Head of caudate nucleus (tissue), 42 donors: ENCODE measurements around the gene SKI.
A peak's percentile ranks its signal among the peaks of the same experiment; 100 is the strongest.

ENCODE experiments used
- DNase-seq, 42 donors: peaks; one replicate each; pipeline versions ENCODE4 v3.0.0 to v3.0.0-alpha.2; 2020 to 2021; ENCODE audit warnings: mixed read lengths in 7 of 42
- intact Hi-C: fragments of 100-400 bp; cut with DNase I; formaldehyde crosslinking; loops from one replicate; pipeline ENCODE4 v1.15.0; 2022

SKI gene

GRCh38 chr1:2224170-2224584 lies 3.9 kb upstream of the SKI start:
- no peak for DNase-seq
- intact Hi-C loops, result no loop called here

GRCh38 chr1:2224631-2225428 lies 3.3 kb upstream of the SKI start:
- no peak for DNase-seq
- intact Hi-C loops, result no loop called here

DNA sequence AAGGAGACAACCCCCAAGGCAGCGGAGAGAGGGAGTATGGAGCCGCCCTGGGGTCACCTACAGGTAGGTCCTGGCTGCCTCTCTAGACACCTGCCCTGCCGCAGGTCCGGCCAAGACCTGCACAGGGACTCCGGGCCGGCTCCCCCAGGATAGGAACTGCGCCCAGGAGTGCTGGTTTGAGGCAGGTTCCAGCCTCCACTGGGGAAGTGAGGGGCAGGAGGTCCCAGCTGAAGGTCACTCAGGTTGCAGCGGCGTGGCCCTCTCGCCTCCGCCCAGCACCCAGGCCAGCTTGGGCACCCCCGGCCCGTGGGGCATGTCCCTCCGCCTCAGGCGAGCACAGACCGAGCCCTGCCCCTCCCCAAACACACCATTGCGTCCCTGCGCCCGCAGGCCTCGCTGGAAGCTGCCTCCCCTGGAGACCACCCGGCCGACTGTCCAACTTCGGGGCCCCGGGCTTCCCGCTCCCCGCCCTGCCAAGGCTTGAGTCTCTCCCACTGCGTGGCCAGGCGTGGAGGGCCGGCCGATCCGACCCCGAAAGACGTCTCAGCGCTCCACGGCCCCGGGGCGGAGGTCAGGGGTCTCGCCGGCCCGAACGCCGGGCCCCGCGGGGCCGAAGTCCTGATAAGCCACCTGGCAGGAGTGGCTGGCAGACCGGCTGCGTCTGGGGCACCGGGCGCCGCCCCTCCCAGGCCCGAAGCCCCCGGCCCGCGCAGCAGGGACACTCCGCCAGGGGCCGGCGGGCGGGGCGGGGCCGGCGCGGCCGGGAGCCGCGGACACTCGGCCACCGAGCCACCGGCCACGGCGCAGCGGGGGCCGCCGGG lies 1.4 kb upstream of the SKI start:
- no peak for DNase-seq
- intact Hi-C loops, result no loop called here

GRCh38 chr1:2227346-2228156 lies 568 bp upstream of the SKI start:
- intact Hi-C loops, result no loop called here
- peak; percentile 79 to 98 (median 94) for DNase-seq

DNA sequence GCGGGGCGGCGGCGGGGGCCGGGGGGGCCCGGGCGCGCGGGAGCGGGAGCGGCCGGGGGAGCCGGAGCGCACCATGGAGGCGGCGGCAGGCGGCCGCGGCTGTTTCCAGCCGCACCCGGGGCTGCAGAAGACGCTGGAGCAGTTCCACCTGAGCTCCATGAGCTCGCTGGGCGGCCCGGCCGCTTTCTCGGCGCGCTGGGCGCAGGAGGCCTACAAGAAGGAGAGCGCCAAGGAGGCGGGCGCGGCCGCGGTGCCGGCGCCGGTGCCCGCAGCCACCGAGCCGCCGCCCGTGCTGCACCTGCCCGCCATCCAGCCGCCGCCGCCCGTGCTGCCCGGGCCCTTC lies 546 bp downstream of the SKI start:
- peak in 5 of 42 donors; percentile 22 to 44 (median 35) for DNase-seq
- intact Hi-C loops, result no loop called here

- intact Hi-C loops, result no loop called here
- DNase-seq, result peak; percentile 70 to 94 (median 85)
Observed at GRCh38 chr1:2229037-2229864, 1.1 kb downstream of the SKI start.

DNA sequence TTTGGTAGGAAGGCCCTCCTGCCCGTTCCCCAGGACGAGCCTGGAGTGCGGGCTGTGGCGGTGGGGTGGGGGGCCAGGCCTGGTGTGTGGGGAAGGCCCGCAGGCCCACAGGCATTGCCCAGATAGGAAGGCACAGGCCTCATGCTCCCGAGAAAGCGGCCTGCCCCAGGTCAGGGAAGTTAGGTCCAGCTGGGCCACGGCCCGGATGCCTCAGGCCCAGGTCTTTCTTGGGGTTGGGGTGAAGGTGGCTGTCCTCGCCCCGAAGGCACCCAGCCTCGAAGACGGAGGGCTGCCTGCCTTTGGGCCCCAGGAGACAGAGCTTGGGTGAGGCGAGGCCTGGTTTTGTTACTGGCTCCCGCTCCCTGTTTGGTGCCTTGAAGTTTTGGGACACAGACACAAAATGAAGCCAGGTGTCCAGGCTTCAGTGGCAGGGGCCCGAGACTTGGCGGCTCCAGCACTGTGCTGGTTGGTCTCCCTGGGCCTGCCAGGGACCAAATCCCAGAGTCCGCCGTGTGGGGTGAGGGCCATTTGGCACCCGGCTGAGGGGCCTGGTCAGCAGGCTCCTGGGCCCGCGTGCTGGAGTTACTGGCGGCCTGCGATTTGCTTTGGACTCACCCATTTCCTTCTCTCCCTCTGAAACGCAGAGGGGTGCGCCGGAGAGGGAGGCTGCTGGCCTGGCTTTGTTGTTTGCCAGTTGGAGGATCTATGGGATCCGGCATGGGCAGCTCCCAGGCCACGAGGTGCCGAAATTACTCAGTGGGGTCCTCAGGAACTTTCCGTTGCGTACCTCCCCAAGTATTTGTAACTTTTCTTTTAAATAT lies 2.0 kb downstream of the SKI start:
- DNase-seq, result peak in 21 of 42 donors; percentile 29 to 80 (median 57)
- intact Hi-C loops, result loop anchor here (5.0 kb wide), 3 partner anchors 33 to 87 kb away; no protein-coding TSS in a partner anchor

DNA sequence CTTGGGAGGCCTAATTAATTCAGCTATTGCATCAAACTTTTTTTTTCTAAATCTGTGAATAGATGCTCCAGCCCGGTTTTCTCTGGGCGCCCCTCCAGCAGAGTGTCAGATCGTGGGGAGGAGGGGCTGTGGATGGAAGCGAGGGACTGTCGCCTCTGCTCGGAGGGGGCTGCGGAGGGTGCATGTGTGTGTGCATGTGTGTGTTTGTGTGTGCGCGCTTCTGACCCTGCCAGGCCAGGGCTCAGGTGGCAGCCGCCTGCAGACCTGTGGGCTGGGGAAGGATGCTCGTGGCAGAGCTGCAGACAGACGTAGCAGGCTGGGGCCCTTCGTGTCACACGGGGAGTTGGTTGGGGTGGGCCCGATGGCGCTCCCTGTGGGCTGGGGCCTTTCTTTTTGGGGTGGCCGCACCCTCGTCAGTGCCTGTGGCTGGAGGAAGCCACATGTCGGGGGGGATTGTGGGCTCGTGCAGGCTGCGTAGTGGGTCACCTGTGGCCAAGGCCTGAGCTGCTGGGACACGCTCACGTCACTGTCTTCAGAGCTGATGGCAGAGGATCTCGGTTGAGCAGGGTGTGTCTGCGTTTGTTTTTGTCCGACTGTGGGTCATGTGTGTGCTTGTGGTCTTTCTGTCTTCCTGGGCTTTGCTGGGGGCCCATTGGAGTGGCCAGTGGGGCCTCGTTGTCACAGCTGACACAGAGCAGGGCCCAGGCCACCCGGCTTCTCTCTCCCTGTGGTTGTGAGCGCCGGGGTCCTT lies 2.8 kb downstream of the SKI start:
- peak; percentile 56 to 91 (median 76) for DNase-seq

GRCh38 chr1:2231532-2232254 lies 3.6 kb downstream of the SKI start:
- intact Hi-C loops, result loop anchor here (5.0 kb wide), 3 partner anchors 34 to 86 kb away; no protein-coding TSS in a partner anchor
- peak; percentile 50 to 87 (median 72) for DNase-seq

More for the DNA sequence above, 2.8 kb downstream of the SKI start:
- intact Hi-C loops, result loop anchor here (5.0 kb wide), 3 partner anchors 34 to 86 kb away; no protein-coding TSS in a partner anchor

DNA sequence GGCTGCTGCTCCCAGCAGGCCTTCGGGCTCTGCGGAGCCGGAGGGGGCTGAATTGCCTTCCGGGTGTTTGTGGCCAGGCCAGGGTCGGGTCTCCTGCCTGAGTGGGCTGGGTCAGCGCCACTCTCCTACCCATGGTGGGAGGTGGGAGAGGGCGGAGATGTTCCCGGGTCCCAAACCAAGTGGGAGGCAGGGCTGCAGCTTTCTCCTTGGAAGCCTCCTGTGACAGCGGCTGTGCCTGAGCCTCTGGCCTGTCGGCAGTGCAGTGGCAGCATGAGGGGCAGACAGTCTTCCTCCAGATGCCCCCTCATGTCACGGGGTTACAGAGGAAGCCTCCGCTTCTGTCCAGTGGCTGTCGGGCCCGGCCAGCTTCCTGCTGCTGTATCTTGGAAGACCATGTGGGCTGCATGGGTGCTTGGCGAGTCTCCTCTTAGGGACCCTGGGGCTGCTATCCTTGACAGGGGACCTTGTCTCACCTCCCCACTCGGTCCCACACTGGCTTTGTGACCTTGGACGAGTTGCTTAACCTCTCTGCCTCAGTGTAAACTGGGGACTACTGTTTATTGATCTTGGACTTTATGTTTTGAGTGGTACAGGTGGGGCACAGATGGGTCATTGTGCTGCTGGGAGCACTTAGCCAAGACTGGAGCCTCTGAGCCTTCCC lies 4.3 kb downstream of the SKI start:
- intact Hi-C loops, result loop anchor here (5.0 kb wide), 3 partner anchors 35 to 85 kb away; no protein-coding TSS in a partner anchor
- DNase-seq, result peak in 3 of 42 donors; percentile 47 to 49 (median 47)

GRCh38 chr1:2232916-2233438 lies 4.9 kb downstream of the SKI start:
- no peak for DNase-seq
- intact Hi-C loops, result loop anchor here (5.0 kb wide), 3 partner anchors 36 to 84 kb away; no protein-coding TSS in a partner anchor

- DNase-seq, result no peak
- intact Hi-C loops, result loop anchor here (5.0 kb wide), 3 partner anchors 36 to 84 kb away; no protein-coding TSS in a partner anchor
Observed at GRCh38 chr1:2233468-2233867, 5.3 kb downstream of the SKI start.

DNA sequence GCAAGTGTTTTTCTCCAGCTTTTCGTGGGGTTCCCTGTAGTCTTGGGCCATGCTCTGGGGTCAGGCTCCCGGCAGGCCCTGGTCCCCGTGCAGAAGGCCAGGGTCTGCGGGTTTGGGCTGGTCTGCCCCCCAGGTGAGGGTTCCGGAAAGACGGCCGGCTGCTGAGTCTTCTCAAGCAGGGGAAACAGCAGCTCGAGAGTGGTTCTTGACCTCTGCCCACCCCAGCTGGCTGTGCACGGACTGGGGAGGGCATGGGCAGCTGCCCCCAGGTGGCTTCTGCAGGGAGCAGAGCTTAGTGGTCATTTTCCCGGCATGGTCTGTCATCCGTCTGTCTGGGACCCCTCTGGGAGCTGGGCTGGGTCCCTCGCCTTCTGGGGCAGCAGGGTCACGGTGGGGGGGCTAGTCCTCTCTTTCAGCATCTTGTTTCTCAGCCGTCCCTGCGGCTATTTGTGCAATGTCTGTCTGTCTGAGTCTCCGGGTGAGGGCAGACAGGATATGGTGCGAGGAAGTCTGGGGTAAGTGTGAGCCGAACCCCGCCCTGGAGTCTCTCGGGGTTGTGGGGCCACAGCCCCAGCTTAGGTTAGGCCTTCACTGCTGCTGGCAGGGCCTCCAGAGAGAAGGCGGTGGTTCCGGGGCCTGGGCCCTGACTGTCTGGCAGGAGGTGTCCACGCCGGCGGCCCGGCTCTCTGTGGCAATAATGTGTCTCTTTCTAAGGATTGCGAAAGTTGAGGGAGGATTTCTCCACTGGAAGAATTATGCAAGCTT lies 6.1 kb downstream of the SKI start:
- DNase-seq, result peak in 40 of 42 donors; percentile 51 to 91 (median 76)
- intact Hi-C loops, result loop anchor here (5.0 kb wide), 3 partner anchors 37 to 83 kb away; no protein-coding TSS in a partner anchor

GRCh38 chr1:2234762-2235113 lies 6.6 kb downstream of the SKI start:
- intact Hi-C loops, result loop anchor here (5.0 kb wide), 3 partner anchors 37 to 83 kb away; no protein-coding TSS in a partner anchor
- DNase-seq, result peak in 1 of 42 donors; percentile 61
